H9 (cell line): ENCODE measurements around the gene SLC4A5. TPM values are rescaled to one million over a fixed set of nuclear protein-coding genes. Genes with fewer than 3 reads are reported as not detected.

Experiments
- DNase-seq: peaks from one replicate; pipeline ENCODE4 v3.0.0-alpha.2; 2017
- H2AFZ ChIP-seq: one replicate; pipeline ENCODE4 v1.6.1; 2013; ENCODE audit warnings: mild to moderate bottlenecking, low read length, control low read depth, moderate library complexity
- H2AK5ac ChIP-seq: 2 replicates; pipeline ENCODE4 v1.6.1; 2013; ENCODE audit warnings: low read length, control low read depth, mixed read lengths; ENCODE audit not compliant: insufficient read length
- H2BK120ac ChIP-seq: one replicate; pipeline ENCODE4 v1.6.1; 2013; ENCODE audit warnings: low read depth, mild to moderate bottlenecking, low read length, control low read depth, inconsistent platforms; ENCODE audit not compliant: poor library complexity, severe bottlenecking
- H2BK12ac ChIP-seq: 2 replicates; pipeline ENCODE4 v1.6.1; 2013; ENCODE audit warnings: low read length, control low read depth, mixed read lengths, low read depth; ENCODE audit not compliant: insufficient read length
- H2BK15ac ChIP-seq: 2 replicates; pipeline ENCODE4 v1.6.1; 2013; ENCODE audit warnings: low read depth, low read length, control low read depth
- H2BK20ac ChIP-seq: one replicate; pipeline ENCODE4 v1.6.1; 2013; ENCODE audit warnings: low read depth, mild to moderate bottlenecking, low read length, control low read depth, inconsistent platforms; ENCODE audit not compliant: poor library complexity, severe bottlenecking
- H2BK5ac ChIP-seq: 2 replicates; pipeline ENCODE4 v1.6.1; 2013; ENCODE audit warnings: low read length, control low read depth, mixed read lengths; ENCODE audit not compliant: insufficient read length
- H3K14ac ChIP-seq: 2 replicates; pipeline ENCODE4 v1.6.1; 2013; ENCODE audit warnings: low read length, control low read depth; ENCODE audit not compliant: insufficient read depth
- H3K18ac ChIP-seq: 2 replicates; pipeline ENCODE4 v1.6.1; 2013; ENCODE audit warnings: low read depth, mild to moderate bottlenecking, mixed read lengths, low read length, control low read depth; ENCODE audit not compliant: insufficient read length
- H3K23ac ChIP-seq: 2 replicates; pipeline ENCODE4 v1.6.1; 2013; ENCODE audit warnings: low read length, control low read depth, mixed read lengths, low read depth; ENCODE audit not compliant: insufficient read length
- H3K23me2 ChIP-seq: 2 replicates; pipeline ENCODE4 v1.6.1; 2013; ENCODE audit warnings: low read depth, mild to moderate bottlenecking, mixed read lengths, low read length, control low read depth; ENCODE audit not compliant: insufficient read length, poor library complexity, severe bottlenecking
- H3K27ac ChIP-seq: 2 replicates; pipeline ENCODE4 v1.5.1; 2013; ENCODE audit warnings: low read length, control low read depth, mixed read lengths, low read depth; ENCODE audit not compliant: insufficient read length
- H3K27me3 ChIP-seq: 2 replicates; pipeline ENCODE4 v1.6.1; 2013; ENCODE audit warnings: low read length, control low read depth, inconsistent platforms; ENCODE audit not compliant: insufficient read depth
- H3K4ac ChIP-seq: 2 replicates; pipeline ENCODE4 v1.6.1; 2013; ENCODE audit warnings: low read depth, mild to moderate bottlenecking, control low read depth, inconsistent platforms, low read length, moderate library complexity
- H3K4me1 ChIP-seq: 2 replicates; pipeline ENCODE4 v1.6.1; 2013; ENCODE audit warnings: low read length, control low read depth, inconsistent platforms; ENCODE audit not compliant: insufficient read depth
- H3K4me2 ChIP-seq: 2 replicates; pipeline ENCODE4 v1.6.1; 2013; ENCODE audit warnings: low read length, control low read depth, mixed read lengths; ENCODE audit not compliant: insufficient read length, insufficient read depth
- H3K56ac ChIP-seq: 2 replicates; pipeline ENCODE4 v1.6.1; 2013; ENCODE audit warnings: low read depth, mild to moderate bottlenecking, mixed read lengths, low read length, control low read depth; ENCODE audit not compliant: insufficient read length
- H3K79me1 ChIP-seq: 2 replicates; pipeline ENCODE4 v1.6.1; 2013; ENCODE audit warnings: low read depth, mild to moderate bottlenecking, moderate library complexity, low read length, control low read depth, inconsistent platforms; ENCODE audit not compliant: insufficient read depth, poor library complexity, severe bottlenecking
- H3K79me2 ChIP-seq: 2 replicates; pipeline ENCODE4 v1.6.1; 2013; ENCODE audit warnings: low read length, control low read depth, inconsistent platforms; ENCODE audit not compliant: insufficient read depth
- H3K9ac ChIP-seq: 2 replicates; pipeline ENCODE4 v1.6.1; 2013; ENCODE audit warnings: low read length, control low read depth, mixed read lengths; ENCODE audit not compliant: insufficient read length; ENCODE audit errors: extremely low read depth
- H3K9me3 ChIP-seq: one replicate; pipeline ENCODE4 v1.6.1; 2013; ENCODE audit warnings: low read depth, low read length, inconsistent platforms; ENCODE audit not compliant: control insufficient read depth
- H3T11ph ChIP-seq: one replicate; pipeline ENCODE4 v1.6.1; 2013; ENCODE audit warnings: mild to moderate bottlenecking, low read length, control low read depth, inconsistent platforms
- H4K20me1 ChIP-seq: one replicate; pipeline ENCODE4 v1.6.1; 2013; ENCODE audit not compliant: control insufficient read depth, insufficient read length, insufficient read depth
- H4K5ac ChIP-seq: 2 replicates; pipeline ENCODE4 v1.6.1; 2013; ENCODE audit warnings: low read depth, mild to moderate bottlenecking, mixed read lengths, low read length, control low read depth; ENCODE audit not compliant: insufficient read length
- H4K8ac ChIP-seq: replicated peaks from 2 replicates; pipeline ENCODE4 v1.6.1; 2013; ENCODE audit warnings: low read length, control low read depth, mixed read lengths, low read depth; ENCODE audit not compliant: insufficient read length
- H4K91ac ChIP-seq: 2 replicates; pipeline ENCODE4 v1.6.1; 2013; ENCODE audit warnings: low read depth, mild to moderate bottlenecking, moderate library complexity, mixed read lengths, low read length, control low read depth; ENCODE audit not compliant: insufficient read length
- H3K27ac Mint-ChIP-seq, 3 experiments: 2 replicates in 2 of 3; 3 replicates in 1 of 3; pipeline ENCODE4 v1.8.0; 2020 to 2021; ENCODE audit warnings: mixed read lengths in 3 of 3, mild to moderate bottlenecking in 1 of 3, moderate library complexity in 1 of 3
- H3K27me3 Mint-ChIP-seq: 2 replicates; pipeline ENCODE4 v1.8.0; 2021; ENCODE audit warnings: low read depth, mild to moderate bottlenecking, moderate library complexity, mixed read lengths
- H3K36me3 Mint-ChIP-seq, 3 experiments: 2 replicates in 2 of 3; 3 replicates in 1 of 3; pipeline ENCODE4 v1.8.0; 2020 to 2021; ENCODE audit warnings: low read depth in 3 of 3, mixed read lengths in 3 of 3; ENCODE audit not compliant: insufficient read depth in 1 of 3
- H3K4me1 Mint-ChIP-seq, 2 experiments: 2 replicates each; pipeline ENCODE4 v1.8.0; 2020; ENCODE audit warnings: mixed read lengths in 2 of 2
- H3K4me3 Mint-ChIP-seq, 2 experiments: 2 replicates in 1 of 2; 3 replicates in 1 of 2; pipeline ENCODE4 v1.8.0; 2020 to 2021; ENCODE audit warnings: mild to moderate bottlenecking in 2 of 2, mixed read lengths in 2 of 2, moderate library complexity in 1 of 2
- H3K9me3 Mint-ChIP-seq, 2 experiments: 2 replicates in 1 of 2; 3 replicates in 1 of 2; pipeline ENCODE4 v1.8.0; 2020; ENCODE audit warnings: mild to moderate bottlenecking in 2 of 2, mixed read lengths in 2 of 2, moderate library complexity in 1 of 2
- CTCF ChIP-seq: fragments of 200-600 bp; sonication (generic); conservative IDR thresholded peaks from 3 replicates; pipeline ENCODE4 v1.8.0; 2021; ENCODE audit warnings: antibody characterized with exemption, mild to moderate bottlenecking
- WGBS: extraction: QIAGEN DNeasy Blood & Tissue Kit; methylation state at CpG from one replicate; pipeline ENCODE4 v1.1.7; 2013; ENCODE audit warnings: missing lambda C conversion rate, low lambda C conversion rate, mixed read lengths; ENCODE audit not compliant: insufficient read length; ENCODE audit errors: extremely low coverage; 5-methylcytosine and 5-hydroxymethylcytosine counted together
- total RNA-seq: library from RNA; stranded (reverse); gene quantifications from 2 replicates; pipeline ENCODE4 v1.2.1, GENCODE V29; 2021

SLC4A5 gene
- total RNA-seq, 1 experiment from 2014 or later, result 0.50 TPM

- H3K9ac ChIP-seq, result peak overlapping the region; percentile 97
- Mint-ChIP-seq H3K4me1 (peaks cover 34 to 44% of the 10 kb centered on the region in 2 experiments), H3K36me3 (peaks cover 31 to 49% (median 49%) of the 10 kb centered on the region in 3 experiments), H3K27ac (peak overlapping the region; percentile 94 to 98 (median 96); a peak in 6 of 7 replicates), H3K4me3 (peak overlapping the region; percentile 97 to 100), H3K9me3 (peaks cover 2 to 3% of the 10 kb centered on the region in 2 experiments; a peak in 4 of 5 replicates), H3K27me3 (peaks cover 6% of the 10 kb centered on the region)
- H2BK120ac ChIP-seq, result no peak overlapping the region
- H2BK15ac ChIP-seq, result no peak overlapping the region
- peaks cover 7% of the 10 kb centered on the region; the same call in 1 of the 2 replicates for H3K4me1 ChIP-seq
- H3K27ac ChIP-seq, result no peak overlapping the region
- peak overlapping the region; percentile 94 for H3K4me2 ChIP-seq
- H3K79me1 ChIP-seq, result peaks cover 6% of the 10 kb centered on the region
- H2AK5ac ChIP-seq, result no peak overlapping the region
- H3K23me2 ChIP-seq, result peaks cover 7% of the 10 kb centered on the region
- TF ChIP-seq CTCF, result no peak
- DNase-seq, result no peak
- no peak overlapping the region for H2BK12ac ChIP-seq
- H4K8ac ChIP-seq, result no peak overlapping the region
- no peak overlapping the region for H2AFZ ChIP-seq
- no peak overlapping the region for H4K91ac ChIP-seq
- no peak overlapping the region for H2BK5ac ChIP-seq
- H3K56ac ChIP-seq, result no peak overlapping the region
- no peak overlapping the region for H2BK20ac ChIP-seq
- no peak overlapping the region for H3K18ac ChIP-seq
- H3K79me2 ChIP-seq, result peaks cover 49% of the 10 kb centered on the region
- H3K4ac ChIP-seq, result no peak overlapping the region
- H3K27me3 ChIP-seq, result no peaks in the 10 kb centered on the region
- WGBS, result no CpG with 5 or more reads among the region's 8 CpGs
- no peaks in the 10 kb centered on the region for H4K20me1 ChIP-seq
- no peak overlapping the region; the same call in 1 of the 2 replicates for H3K14ac ChIP-seq
- no peak overlapping the region for H3K23ac ChIP-seq
- H4K5ac ChIP-seq, result no peak overlapping the region
- H3T11ph ChIP-seq, result no peak overlapping the region
- H3K9me3 ChIP-seq, result no peaks in the 10 kb centered on the region
Measured at GRCh38 chr2:74199871-74200305, 143.3 kb downstream of the SLC4A5 start.
